Skeletal muscle tissue (tissue), 4 donors: Measurements from ENCODE around the gene IL10RB. TPM values are rescaled to one million over a fixed set of nuclear protein-coding genes. Genes with fewer than 3 reads are reported as not detected.
"Not testable (repeated sequence)": the region's sequence is repeated elsewhere in the genome, so short reads cannot be mapped to it uniquely, and the experiment has no call there.

Experiments
- H3K27ac ChIP-seq: one replicate; pipeline ENCODE4 v1.7.0; 2013; ENCODE audit warnings: mild to moderate bottlenecking, low read depth, low read length, inconsistent platforms
- H3K27me3 ChIP-seq, 3 donors: one replicate each; pipeline ENCODE4 v1.7.0; 2013; ENCODE audit warnings: low read length in 3 of 3; ENCODE audit not compliant: control insufficient read depth in 3 of 3, insufficient read depth in 3 of 3
- H3K36me3 ChIP-seq, 3 donors: one replicate each; pipeline ENCODE4 v1.7.0; 2013; ENCODE audit warnings: low read length in 3 of 3; ENCODE audit not compliant: control insufficient read depth in 3 of 3, insufficient read depth in 3 of 3
- H3K4me1 ChIP-seq, 3 donors: one replicate each; pipeline ENCODE4 v1.7.0; 2013; ENCODE audit warnings: low read length in 3 of 3, mild to moderate bottlenecking in 3 of 3; ENCODE audit not compliant: control insufficient read depth in 3 of 3, insufficient read depth in 3 of 3
- H3K4me3 ChIP-seq, 3 donors: one replicate each; pipeline ENCODE4 v1.7.0; 2013; ENCODE audit warnings: low read length in 3 of 3
- H3K9ac ChIP-seq, 3 donors: one replicate each; pipeline ENCODE4 v1.7.0; 2013; ENCODE audit warnings: low read length in 3 of 3, mild to moderate bottlenecking in 3 of 3, moderate library complexity in 2 of 3, low read depth in 1 of 3
- H3K9me3 ChIP-seq, 3 donors: one replicate each; pipeline ENCODE4 v1.7.0; 2013; ENCODE audit warnings: low read length in 3 of 3; ENCODE audit not compliant: control insufficient read depth in 3 of 3
- total RNA-seq: library from RNA; depleted of rRNA; stranded (reverse); fragments of >200 nt; gene quantifications from one replicate; pipeline ENCODE4 v1.2.3, GENCODE V29; 2014
- donor health status: Osteomylitis.

Gene IL10RB
- total RNA-seq, 1 donor from 2014 or later: 23.0 TPM

DNA sequence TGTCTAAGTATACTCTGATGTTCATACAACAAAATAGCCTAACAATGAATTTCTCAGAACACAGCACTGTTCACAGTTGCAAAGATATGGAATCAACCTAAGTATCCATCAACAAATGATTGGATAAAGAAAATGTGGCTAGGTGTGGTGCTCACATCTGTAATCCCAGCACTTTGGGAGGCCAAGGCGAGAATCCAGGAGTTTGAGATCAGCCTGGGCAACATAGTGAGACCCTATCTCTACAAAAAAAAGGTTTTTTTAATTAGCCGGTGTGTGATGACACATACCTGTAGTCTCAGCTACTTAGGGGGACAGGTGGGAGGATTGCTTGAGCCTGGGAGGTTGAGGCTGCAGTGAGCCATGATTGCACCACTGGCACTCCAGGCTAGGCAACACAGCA, 25.8 kb upstream of the IL10RB start:
- Histone ChIP-seq H3K9me3 (no peaks in the 10 kb centered on the region), H3K4me1 (peaks cover 3 to 34% (median 16%) of the 10 kb centered on the region in 3 donors), H3K9ac (no peak overlapping the region)

DNA sequence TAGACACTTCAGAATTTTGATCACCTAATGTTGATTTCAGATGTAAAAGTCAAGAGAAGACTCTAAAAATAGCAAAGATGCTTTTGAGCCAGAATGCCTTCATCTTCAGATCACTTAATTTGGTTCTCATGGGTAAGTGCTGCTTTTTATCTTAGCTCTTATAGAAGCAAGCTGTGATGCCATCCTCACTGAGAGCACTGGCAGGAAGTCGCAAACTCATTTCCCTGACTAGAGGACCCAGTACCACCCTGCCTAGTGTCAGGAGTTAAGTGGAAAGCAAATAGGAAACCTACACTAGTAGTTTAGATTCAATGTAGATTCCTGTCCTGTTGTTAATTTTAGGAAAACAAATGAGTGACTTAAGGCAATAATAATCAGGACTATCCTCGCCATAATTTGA, 24.3 kb upstream of the IL10RB start:
- Histone ChIP-seq H3K27ac (no peak overlapping the region), H3K9ac (no peak overlapping the region), H3K4me1 (peaks cover 0 to 25% (median 9%) of the 10 kb centered on the region in 3 donors), H3K9me3 (no peaks in the 10 kb centered on the region), H3K27me3 (no peaks in the 10 kb centered on the region), H3K36me3 (peaks cover 5 to 13% (median 12%) of the 10 kb centered on the region in 3 donors), H3K4me3 (no peak overlapping the region)

More for the DNA sequence above, 25.8 kb upstream of the IL10RB start:
- Histone ChIP-seq H3K36me3 (peaks cover 2 to 3% (median 2%) of the 10 kb centered on the region in 3 donors), H3K4me3 (no peak overlapping the region), H3K27ac (no peak overlapping the region), H3K27me3 (no peaks in the 10 kb centered on the region)

DNA sequence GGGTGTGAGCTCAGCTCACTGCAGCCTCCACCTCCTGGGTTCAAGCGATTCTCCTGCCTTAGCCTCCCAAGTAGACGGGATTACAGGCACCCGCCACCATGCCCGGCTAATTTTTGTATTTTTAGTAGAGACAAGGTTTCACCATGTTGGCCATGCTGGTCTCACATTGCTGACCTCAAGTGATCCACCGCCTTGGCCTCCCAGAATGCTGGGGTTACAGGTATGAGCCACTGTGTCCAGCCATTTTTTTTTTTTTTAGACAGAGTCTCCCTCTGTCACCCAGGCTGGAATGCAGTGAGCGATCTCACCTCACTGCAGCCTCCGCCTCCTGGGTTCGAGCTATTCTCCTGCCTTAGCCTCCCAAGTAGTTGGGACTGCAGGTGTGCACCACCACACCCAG, 23.3 kb upstream of the IL10RB start:
- peaks cover 0 to 23% (median 4%) of the 10 kb centered on the region in 3 donors for H3K4me1 ChIP-seq
- not testable (repeated sequence) for H3K9me3 ChIP-seq, H3K27ac ChIP-seq, H3K27me3 ChIP-seq, H3K4me3 ChIP-seq, H3K9ac ChIP-seq
- H3K36me3 ChIP-seq: peaks cover 12 to 23% (median 19%) of the 10 kb centered on the region in 3 donors

DNA sequence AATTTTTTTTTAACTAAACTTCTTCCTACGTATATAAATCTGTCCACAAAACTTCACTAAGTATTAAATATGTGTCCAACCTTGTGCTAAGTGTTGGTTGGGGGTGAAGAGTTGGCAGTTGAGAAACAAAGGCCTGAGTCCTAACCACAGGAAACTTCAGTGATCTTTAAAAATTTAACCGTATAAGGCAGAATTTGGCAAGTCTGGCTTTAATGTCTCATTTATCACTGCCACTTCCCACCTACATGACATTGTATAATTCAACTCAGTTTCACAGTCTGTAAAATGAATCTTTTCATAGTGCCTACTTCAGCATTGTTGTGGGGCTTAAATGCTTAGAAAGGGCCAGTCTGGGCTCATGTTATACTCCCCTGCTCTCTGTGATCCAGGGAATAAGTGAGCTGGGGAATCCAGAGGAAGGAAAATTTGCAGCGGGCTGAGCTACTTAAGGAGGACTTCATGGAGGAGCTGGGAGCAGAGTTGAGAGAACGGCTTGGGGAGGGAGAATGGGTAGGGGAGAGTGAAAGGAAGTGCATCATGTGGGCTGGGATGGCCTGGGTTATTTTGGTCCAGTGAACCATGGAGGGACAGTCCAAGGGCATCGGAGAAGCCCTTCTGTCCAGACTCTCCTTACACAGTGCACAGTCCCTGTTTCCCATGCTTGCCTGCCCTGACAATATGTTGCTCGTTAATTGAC, 21.9 kb upstream of the IL10RB start:
- Histone ChIP-seq H3K9me3 (no peaks in the 10 kb centered on the region), H3K4me3 (no peak overlapping the region), H3K4me1 (peaks cover under 1 to 15% (median 7%) of the 10 kb centered on the region in 3 donors), H3K9ac (no peak overlapping the region), H3K27me3 (no peaks in the 10 kb centered on the region), H3K27ac (peak overlapping the region; percentile 13), H3K36me3 (peaks cover 12 to 25% (median 22%) of the 10 kb centered on the region in 3 donors)

DNA sequence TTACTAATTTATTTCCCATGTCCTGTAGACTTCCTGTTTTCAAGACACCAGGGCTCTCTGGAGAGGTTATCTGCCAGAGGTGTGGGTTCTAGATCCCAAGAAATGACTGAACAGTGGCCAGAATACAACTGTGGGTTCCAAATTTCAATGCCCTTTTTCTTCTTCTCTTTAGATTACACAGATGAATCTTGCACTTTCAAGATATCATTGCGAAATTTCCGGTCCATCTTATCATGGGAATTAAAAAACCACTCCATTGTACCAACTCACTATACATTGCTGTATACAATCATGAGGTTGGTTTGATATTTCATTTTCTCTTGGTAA, 21.4 kb upstream of the IL10RB start:
- Histone ChIP-seq H3K27ac (peak overlapping the region; percentile 13), H3K4me1 (peaks cover 6 to 20% (median 12%) of the 10 kb centered on the region in 3 donors), H3K9ac (no peak overlapping the region), H3K36me3 (peaks cover 13 to 26% (median 25%) of the 10 kb centered on the region in 3 donors), H3K4me3 (no peak overlapping the region), H3K27me3 (no peaks in the 10 kb centered on the region), H3K9me3 (no peaks in the 10 kb centered on the region)

DNA sequence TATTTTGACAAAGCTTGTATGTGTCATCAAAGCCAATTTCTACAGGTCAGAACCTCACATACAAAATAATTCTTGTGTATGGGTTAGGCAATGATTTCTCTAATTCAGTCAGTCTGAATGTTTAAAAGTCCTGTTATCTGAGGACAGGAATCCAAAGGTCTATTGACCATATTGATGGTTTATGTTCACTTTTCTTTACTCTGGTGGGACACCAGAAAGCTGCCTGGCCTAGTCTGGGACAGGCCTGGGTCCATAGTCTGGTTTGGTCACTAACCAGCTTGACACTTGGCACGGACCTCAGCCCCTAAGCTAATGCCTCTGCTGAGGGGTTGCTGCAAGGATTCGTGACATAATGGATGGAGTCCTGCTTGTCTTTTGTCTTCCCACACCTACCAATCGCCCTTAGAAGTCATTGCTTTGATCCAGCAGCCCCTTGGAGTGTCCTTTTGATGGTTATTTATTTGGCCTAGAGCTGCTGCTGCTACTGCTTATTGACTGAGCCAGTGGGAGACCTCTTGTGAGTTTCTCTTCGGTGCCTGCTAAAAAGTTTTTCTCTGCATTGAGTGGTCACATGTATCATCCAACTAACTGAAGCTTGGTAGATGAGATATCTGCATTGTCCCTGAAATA, 20.8 kb upstream of the IL10RB start:
- H3K9ac ChIP-seq: no peak overlapping the region
- no peaks in the 10 kb centered on the region for H3K9me3 ChIP-seq
- peak overlapping the region; percentile 13 for H3K27ac ChIP-seq
- peaks cover 15 to 29% (median 25%) of the 10 kb centered on the region in 3 donors for H3K36me3 ChIP-seq
- no peak overlapping the region for H3K4me3 ChIP-seq
- H3K4me1 ChIP-seq: peaks cover 7 to 23% (median 13%) of the 10 kb centered on the region in 3 donors
- no peaks in the 10 kb centered on the region for H3K27me3 ChIP-seq

DNA sequence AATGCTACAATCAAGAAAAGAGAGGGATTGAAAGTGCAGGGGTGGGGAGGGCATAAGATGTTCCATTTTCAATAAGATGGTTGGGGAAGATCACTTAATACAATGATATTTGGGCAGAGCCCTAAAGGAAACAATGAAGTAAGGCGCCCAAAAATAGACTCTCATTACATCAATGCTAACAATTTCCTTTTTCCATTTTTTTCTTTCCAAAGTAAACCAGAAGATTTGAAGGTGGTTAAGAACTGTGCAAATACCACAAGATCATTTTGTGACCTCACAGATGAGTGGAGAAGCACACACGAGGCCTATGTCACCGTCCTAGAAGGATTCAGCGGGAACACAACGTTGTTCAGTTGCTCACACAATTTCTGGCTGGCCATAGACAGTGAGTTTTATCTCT, 19.7 kb upstream of the IL10RB start:
- Histone ChIP-seq H3K4me1 (peaks cover 7 to 20% (median 13%) of the 10 kb centered on the region in 3 donors), H3K27me3 (no peaks in the 10 kb centered on the region), H3K9ac (no peak overlapping the region), H3K4me3 (no peak overlapping the region), H3K9me3 (no peaks in the 10 kb centered on the region), H3K36me3 (peaks cover 17 to 37% (median 25%) of the 10 kb centered on the region in 3 donors), H3K27ac (no peak overlapping the region)

DNA sequence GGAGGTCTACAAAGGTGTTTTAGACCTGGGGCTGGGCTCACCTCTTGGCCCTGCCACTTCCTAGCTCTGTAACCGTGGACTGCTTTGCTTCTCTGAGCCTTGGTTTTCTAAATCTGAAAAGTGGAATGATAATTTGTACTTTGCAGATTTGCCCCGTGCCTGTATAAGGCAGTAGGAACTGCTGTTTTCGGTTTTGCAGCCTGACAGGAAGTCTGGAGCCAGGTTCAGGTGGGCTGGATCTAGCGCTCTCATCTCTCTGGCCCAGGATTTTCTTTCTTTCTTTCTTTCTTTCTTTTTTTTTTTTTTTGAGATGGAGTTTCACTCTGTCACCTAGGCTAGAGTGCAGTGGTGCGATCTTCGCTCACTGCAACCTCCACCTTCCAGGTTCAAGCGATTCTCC, 19.2 kb upstream of the IL10RB start:
- Histone ChIP-seq H3K36me3 (peaks cover 17 to 37% (median 25%) of the 10 kb centered on the region in 3 donors), H3K9ac (no peak overlapping the region), H3K4me1 (peaks cover 7 to 21% (median 13%) of the 10 kb centered on the region in 3 donors), H3K27ac (peak overlapping the region; percentile 6), H3K4me3 (no peak overlapping the region), H3K27me3 (no peaks in the 10 kb centered on the region), H3K9me3 (no peaks in the 10 kb centered on the region)

DNA sequence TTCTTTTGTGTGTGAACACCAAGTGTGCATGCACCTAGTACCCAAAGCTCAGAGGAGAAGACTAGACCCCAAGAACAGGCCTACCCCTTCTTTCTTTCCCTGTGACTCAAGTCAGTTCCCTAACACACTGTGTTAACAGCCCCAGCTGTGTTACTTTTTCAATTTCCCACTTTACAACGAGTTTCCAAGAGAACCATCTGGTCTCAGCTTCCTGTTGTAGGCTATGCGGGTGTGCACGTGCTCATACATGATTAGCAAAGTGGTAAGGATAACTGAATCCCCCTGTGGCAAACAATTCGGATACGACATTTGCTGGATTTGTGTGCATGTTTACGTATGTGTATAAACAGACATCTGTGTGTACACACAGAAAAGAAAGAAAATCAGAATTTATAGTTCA, 18.6 kb upstream of the IL10RB start:
- Histone ChIP-seq H3K4me3 (no peak overlapping the region), H3K27me3 (no peaks in the 10 kb centered on the region), H3K27ac (peak overlapping the region; percentile 6), H3K36me3 (peaks cover 17 to 37% (median 25%) of the 10 kb centered on the region in 3 donors), H3K4me1 (peaks cover 10 to 24% (median 13%) of the 10 kb centered on the region in 3 donors), H3K9ac (no peak overlapping the region), H3K9me3 (no peaks in the 10 kb centered on the region)

DNA sequence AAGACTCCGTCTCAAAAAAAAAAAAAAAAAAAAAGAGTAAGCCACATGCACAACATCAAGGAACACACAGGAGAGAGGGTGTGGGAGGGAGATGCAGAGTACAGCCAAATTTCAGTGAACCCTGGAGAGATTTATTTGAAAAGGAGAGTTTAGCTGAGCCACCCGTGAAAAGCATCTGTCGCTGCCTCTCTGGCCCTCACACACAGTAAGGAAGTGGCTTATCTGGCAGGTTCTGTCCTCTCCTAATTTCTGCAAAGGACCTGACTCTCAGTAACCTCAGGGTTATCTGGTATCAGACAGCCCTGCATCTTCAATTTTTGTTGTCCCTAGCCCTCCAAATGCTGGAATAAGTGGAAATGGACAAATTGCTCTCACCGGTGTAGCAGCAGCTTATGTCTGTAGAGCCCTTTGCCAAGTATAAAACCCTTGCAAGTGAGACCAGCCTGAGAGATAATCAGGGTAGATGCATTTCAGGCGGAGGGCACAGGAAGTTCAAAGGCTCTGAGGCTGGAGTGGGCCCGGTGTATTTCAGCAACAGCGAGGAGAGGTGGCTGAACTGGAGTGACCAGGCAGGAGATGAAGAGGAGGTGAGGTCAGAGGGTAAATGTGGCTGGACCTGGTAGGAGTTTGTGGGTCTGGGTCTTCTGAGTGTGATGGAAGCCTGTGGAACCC, 16.7 kb upstream of the IL10RB start:
- peak overlapping the region in 2 of 3 donors; percentile 34 to 36 for H3K9ac ChIP-seq
- H3K4me1 ChIP-seq: peaks cover 11 to 22% (median 19%) of the 10 kb centered on the region in 3 donors
- H3K9me3 ChIP-seq: no peaks in the 10 kb centered on the region
- no peaks in the 10 kb centered on the region for H3K27me3 ChIP-seq
- no peak overlapping the region for H3K27ac ChIP-seq
- H3K4me3 ChIP-seq: no peak overlapping the region
- H3K36me3 ChIP-seq: peaks cover 18 to 42% (median 34%) of the 10 kb centered on the region in 3 donors
